Body of pancreas (tissue), 4 donors: ENCODE results near the gene ACVR1B.

ENCODE experiments used
- CTCF ChIP-seq, 7 experiments: fragments of 450-650 bp in 4 of 7; fragments of 200-600 bp in 3 of 7; sonication (generic) in 3 of 7; IDR thresholded peaks; one replicate each; pipeline ENCODE4 v1.5.1; 2016 to 2019; ENCODE audit warnings: antibody characterized with exemption in 7 of 7
- POLR2A ChIP-seq, 3 donors: fragments of 450-650 bp; IDR thresholded peaks; one replicate each; pipeline ENCODE4 v1.6.1; 2016; ENCODE audit warnings: antibody characterized with exemption in 3 of 3, mild to moderate bottlenecking in 2 of 3

- TF ChIP-seq CTCF (IDR thresholded peaks at IDR 0.05) (no peak), POLR2A (IDR thresholded peaks at IDR 0.05) (no peak)
These were observed 52.1 kb downstream of the ACVR1B start for GRCh38 chr12:52003591-52003990.
